Gastroesophageal sphincter (tissue), 4 donors: ENCODE measurements around the gene SAP130. TPM values are rescaled to one million over a fixed set of nuclear protein-coding genes. Genes with fewer than 3 reads are reported as not detected.

Source experiments
- ATAC-seq: fragments of 150-250 bp; one replicate; pipeline ENCODE4 v1.9.1; 2016; ENCODE audit warnings: mild to moderate bottlenecking, moderate library complexity
- H3K27ac ChIP-seq, 4 donors: fragments of 200-600 bp; sonication (generic) in 3 of 4; 1 replicate in 3 of 4; 2 replicates in 1 of 4; pipeline ENCODE4 v1.5.1; 2016 to 2019
- H3K27me3 ChIP-seq: fragments of 200-600 bp; sonication (generic); one replicate; pipeline ENCODE4 v1.5.1; 2019
- H3K36me3 ChIP-seq, 2 donors: fragments of 200-600 bp; sonication (generic); one replicate each; pipeline ENCODE4 v1.5.1; 2019; ENCODE audit warnings: control low read depth in 1 of 2
- H3K4me1 ChIP-seq, 3 donors: fragments of 200-600 bp; sonication (generic); 1 replicate in 2 of 3; 2 replicates in 1 of 3; pipeline ENCODE4 v1.5.1; 2016 to 2019; ENCODE audit warnings: control low read depth in 2 of 3
- H3K4me3 ChIP-seq, 2 donors: fragments of 200-600 bp; sonication (generic); one replicate each; pipeline ENCODE4 v1.5.1; 2019; ENCODE audit warnings: mild to moderate bottlenecking in 1 of 2, moderate library complexity in 1 of 2
- H3K9me3 ChIP-seq, 3 donors: fragments of 200-600 bp; sonication (generic); one replicate each; pipeline ENCODE4 v1.5.1; 2017 to 2019; ENCODE audit warnings: control low read depth in 2 of 3
- EP300 ChIP-seq: sonication (generic); formaldehyde crosslinking; IDR thresholded peaks from one replicate; pipeline ENCODE4 v1.6.1; 2017; ENCODE audit warnings: antibody characterized with exemption, mild to moderate bottlenecking
- POLR2A ChIP-seq, 2 donors: fragments of 450-650 bp; IDR thresholded peaks; one replicate each; pipeline ENCODE4 v1.6.1; 2017; ENCODE audit warnings: antibody characterized with exemption in 2 of 2, mild to moderate bottlenecking in 2 of 2, moderate library complexity in 1 of 2
- POLR2AphosphoS5 ChIP-seq: sonication (generic); formaldehyde crosslinking; IDR thresholded peaks from one replicate; pipeline ENCODE4 v1.6.1; 2017; ENCODE audit warnings: antibody characterized with exemption
- WGBS, 2 donors: methylation state at CpG; one replicate each; pipeline ENCODE4 v1.1.5; 2018; ENCODE audit warnings: low coverage in 1 of 2; 5-methylcytosine and 5-hydroxymethylcytosine counted together
- total RNA-seq, 4 donors: library from RNA; depleted of rRNA; stranded (reverse); fragments of >200 nt; gene quantifications; one replicate each; pipeline ENCODE4 v1.1.0, GENCODE V29; 2016
- TF ChIP-seq, protein P1 (sequence below), 4 experiments: fragments of 200-600 bp in 2 of 4; fragments of 450-650 bp in 2 of 4; sonication (generic) in 1 of 4; IDR thresholded peaks; one replicate each; pipeline ENCODE4 v1.5.1; 2017 to 2019; ENCODE audit warnings: antibody characterized with exemption in 4 of 4, mild to moderate bottlenecking in 2 of 4, moderate library complexity in 2 of 4

SAP130 gene
- total RNA-seq, 4 donors from 2014 or later = 6.9 to 13.4 (median 9.7) TPM

GRCh38 chr2:127995725-127996124 lies 32.1 kb downstream of the SAP130 start:
- ATAC-seq = no peak
- H3K4me3 ChIP-seq = no peak overlapping the region
- no peaks in the 10 kb centered on the region for H3K4me1 ChIP-seq
- no peaks in the 10 kb centered on the region for H3K9me3 ChIP-seq
- H3K27me3 ChIP-seq = no peaks in the 10 kb centered on the region
- H3K36me3 ChIP-seq = peaks cover 0 to 98% of the 10 kb centered on the region in 2 donors
- TF ChIP-seq POLR2A (IDR thresholded peaks at IDR 0.05) (no peak), POLR2AphosphoS5 (no peak), EP300 (no peak)
- TF ChIP-seq, protein P1, sequence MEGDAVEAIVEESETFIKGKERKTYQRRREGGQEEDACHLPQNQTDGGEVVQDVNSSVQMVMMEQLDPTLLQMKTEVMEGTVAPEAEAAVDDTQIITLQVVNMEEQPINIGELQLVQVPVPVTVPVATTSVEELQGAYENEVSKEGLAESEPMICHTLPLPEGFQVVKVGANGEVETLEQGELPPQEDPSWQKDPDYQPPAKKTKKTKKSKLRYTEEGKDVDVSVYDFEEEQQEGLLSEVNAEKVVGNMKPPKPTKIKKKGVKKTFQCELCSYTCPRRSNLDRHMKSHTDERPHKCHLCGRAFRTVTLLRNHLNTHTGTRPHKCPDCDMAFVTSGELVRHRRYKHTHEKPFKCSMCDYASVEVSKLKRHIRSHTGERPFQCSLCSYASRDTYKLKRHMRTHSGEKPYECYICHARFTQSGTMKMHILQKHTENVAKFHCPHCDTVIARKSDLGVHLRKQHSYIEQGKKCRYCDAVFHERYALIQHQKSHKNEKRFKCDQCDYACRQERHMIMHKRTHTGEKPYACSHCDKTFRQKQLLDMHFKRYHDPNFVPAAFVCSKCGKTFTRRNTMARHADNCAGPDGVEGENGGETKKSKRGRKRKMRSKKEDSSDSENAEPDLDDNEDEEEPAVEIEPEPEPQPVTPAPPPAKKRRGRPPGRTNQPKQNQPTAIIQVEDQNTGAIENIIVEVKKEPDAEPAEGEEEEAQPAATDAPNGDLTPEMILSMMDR (IDR thresholded peaks at IDR 0.05) = no peak
- WGBS, 2 donors = 94 to 96% methylated on average over 6 to 7 of the region's 7 CpGs
- H3K27ac ChIP-seq = no peak overlapping the region

GRCh38 chr2:127993659-127994058 lies 34.2 kb downstream of the SAP130 start:
- Histone ChIP-seq H3K27ac (no peak overlapping the region), H3K4me1 (no peaks in the 10 kb centered on the region), H3K9me3 (no peaks in the 10 kb centered on the region), H3K27me3 (no peaks in the 10 kb centered on the region), H3K36me3 (peaks cover 0 to 96% of the 10 kb centered on the region in 2 donors), H3K4me3 (no peak overlapping the region)
- WGBS, 2 donors = 75 to 89% methylated on average over 2 of the region's 2 CpGs
- TF ChIP-seq EP300 = no peak
- no peak for TF ChIP-seq POLR2A (IDR thresholded peaks at IDR 0.05)
- TF ChIP-seq POLR2AphosphoS5 = no peak
- TF ChIP-seq, protein P1 (IDR thresholded peaks at IDR 0.05) = no peak
- ATAC-seq = no peak

DNA sequence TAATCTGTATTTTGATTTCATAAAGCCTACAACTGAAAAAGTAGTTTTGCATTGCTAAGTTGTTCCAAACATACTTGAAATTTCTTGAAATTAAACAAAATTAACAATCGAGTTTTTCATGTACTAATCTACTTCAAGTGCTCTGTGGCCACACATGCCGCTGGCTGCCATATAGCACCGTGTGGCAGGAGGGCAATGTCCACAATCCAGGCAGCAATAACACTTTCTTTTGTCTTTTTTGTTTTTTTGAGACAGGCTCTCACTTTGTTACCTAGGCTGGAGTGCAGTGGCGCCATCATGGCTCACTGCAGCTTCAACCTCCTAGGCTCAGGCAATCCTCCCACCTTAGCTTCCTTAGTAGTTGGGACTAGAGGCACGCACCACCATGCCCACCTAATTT lies 36.1 kb downstream of the SAP130 start:
- ATAC-seq = no peak
- TF ChIP-seq POLR2AphosphoS5 (no peak), EP300 (no peak), POLR2A (IDR thresholded peaks at IDR 0.05) (no peak)
- TF ChIP-seq, protein P1 (IDR thresholded peaks at IDR 0.05) = no peak
- H3K27ac ChIP-seq = no peak overlapping the region
- no peaks in the 10 kb centered on the region for H3K27me3 ChIP-seq
- no peaks in the 10 kb centered on the region for H3K9me3 ChIP-seq
- no peak overlapping the region for H3K4me3 ChIP-seq
- no peaks in the 10 kb centered on the region for H3K4me1 ChIP-seq
- peaks cover 0 to 96% of the 10 kb centered on the region in 2 donors for H3K36me3 ChIP-seq
- WGBS, 2 donors = 90 to 94% methylated on average over 5 of the region's 5 CpGs

GRCh38 chr2:127986548-127987079 lies 41.2 kb downstream of the SAP130 start:
- TF ChIP-seq POLR2A (IDR thresholded peaks at IDR 0.05) = no peak
- TF ChIP-seq POLR2AphosphoS5 = no peak
- no peak for TF ChIP-seq EP300
- TF ChIP-seq, protein P1 (IDR thresholded peaks at IDR 0.05) = no peak
- Histone ChIP-seq H3K27ac (no peak overlapping the region), H3K4me3 (no peak overlapping the region), H3K4me1 (no peaks in the 10 kb centered on the region), H3K9me3 (no peaks in the 10 kb centered on the region), H3K36me3 (peaks cover 0 to 97% of the 10 kb centered on the region in 2 donors), H3K27me3 (no peaks in the 10 kb centered on the region)
- no peak for ATAC-seq
- WGBS, 2 donors = 80 to 90% methylated on average over 2 of the region's 7 CpGs

DNA sequence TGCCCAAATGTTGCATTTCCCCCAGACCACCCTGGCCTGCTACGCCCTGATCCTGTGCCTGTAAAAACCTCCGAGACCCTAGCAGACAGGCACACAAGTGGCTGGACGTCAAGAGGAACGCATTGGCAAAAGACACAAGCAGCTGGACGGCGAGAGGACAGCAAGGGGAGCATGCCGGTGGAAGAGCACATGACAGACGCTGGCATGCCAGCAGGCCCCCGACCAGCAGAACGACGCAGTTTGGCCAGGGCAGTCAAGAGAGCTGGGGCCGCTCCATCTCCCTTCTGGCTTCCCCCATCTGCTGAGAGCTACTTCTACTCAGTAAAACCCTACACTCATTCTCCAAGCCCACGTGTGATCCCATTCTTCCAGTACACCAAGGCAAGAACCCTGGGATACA lies 42.1 kb downstream of the SAP130 start:
- H3K36me3 ChIP-seq = peaks cover 0 to 91% of the 10 kb centered on the region in 2 donors
- H3K4me3 ChIP-seq = no peak overlapping the region
- H3K4me1 ChIP-seq = no peaks in the 10 kb centered on the region
- H3K9me3 ChIP-seq = no peaks in the 10 kb centered on the region
- TF ChIP-seq POLR2A (IDR thresholded peaks at IDR 0.05) = no peak
- TF ChIP-seq EP300 = no peak
- TF ChIP-seq POLR2AphosphoS5 = no peak
- TF ChIP-seq, protein P1 (IDR thresholded peaks at IDR 0.05) = no peak
- WGBS, 2 donors = 80 to 85% methylated on average over 1 to 4 of the region's 13 CpGs
- H3K27ac ChIP-seq = no peak overlapping the region
- no peaks in the 10 kb centered on the region for H3K27me3 ChIP-seq
- ATAC-seq = no peak
